CD4-positive, alpha-beta memory T cell (primary cell): ENCODE measurements around the gene TMEM258. TPM values are rescaled to one million over a fixed set of nuclear protein-coding genes. Genes with fewer than 3 reads are reported as not detected.
A peak's percentile ranks its signal among the peaks of the same experiment; 100 is the strongest.

Experiments used
- CTCF ChIA-PET: fragments of 350-600 bp; sonication (Branson Sonifier 250); formaldehyde crosslinking; loops from one replicate; lab custom pipeline; 2021; ENCODE audit warnings: inconsistent platforms; ENCODE audit not compliant: partially characterized antibody; lab: Charles Lee
- POLR2A ChIA-PET: fragments of 350-600 bp; sonication (Branson Sonifier 250); formaldehyde crosslinking; loops from one replicate; lab custom pipeline; 2021; ENCODE audit not compliant: partially characterized antibody; lab: Charles Lee
- DNase-seq, 5 donors: peaks; one replicate each; pipeline versions ENCODE4 v3.0.0 to v3.0.0-alpha.2; 2020 to 2022; ENCODE audit warnings: mixed read lengths in 1 of 5
- H3K27ac ChIP-seq: one replicate; pipeline ENCODE4 v1.7.0; 2013; ENCODE audit warnings: low read depth, low read length
- H3K27me3 ChIP-seq: 2 replicates; pipeline ENCODE4 v1.7.0; 2013; ENCODE audit warnings: mild to moderate bottlenecking, low read length, moderate library complexity; ENCODE audit not compliant: insufficient read depth
- H3K36me3 ChIP-seq: 2 replicates; pipeline ENCODE4 v1.7.0; 2013; ENCODE audit warnings: mild to moderate bottlenecking, low read length, moderate library complexity; ENCODE audit not compliant: insufficient read depth
- H3K4me1 ChIP-seq: 2 replicates; pipeline ENCODE4 v1.7.0; 2013; ENCODE audit warnings: mild to moderate bottlenecking, low read length, moderate library complexity; ENCODE audit not compliant: insufficient read depth
- H3K4me3 ChIP-seq, 2 donors: one replicate each; pipeline ENCODE4 v1.7.0; 2013; ENCODE audit warnings: low read length in 2 of 2, mild to moderate bottlenecking in 1 of 2
- H3K9me3 ChIP-seq, 2 donors: one replicate each; pipeline ENCODE4 v1.7.0; 2013; ENCODE audit warnings: low read length in 2 of 2, control low read depth in 1 of 2; ENCODE audit not compliant: control insufficient read depth in 1 of 2
- H3K27ac Mint-ChIP-seq, 7 donors: one replicate each; pipeline ENCODE4 v1.8.0; 2020 to 2021; ENCODE audit warnings: mixed read lengths in 7 of 7, mild to moderate bottlenecking in 6 of 7, inconsistent platforms in 3 of 7, moderate library complexity in 3 of 7
- H3K27me3 Mint-ChIP-seq, 2 donors: one replicate each; pipeline ENCODE4 v1.8.0; 2020 to 2021; ENCODE audit warnings: mixed read lengths in 2 of 2
- H3K36me3 Mint-ChIP-seq, 2 donors: one replicate each; pipeline ENCODE4 v1.8.0; 2020 to 2021; ENCODE audit warnings: mixed read lengths in 2 of 2, inconsistent platforms in 1 of 2, mild to moderate bottlenecking in 1 of 2
- H3K4me1 Mint-ChIP-seq, 4 donors: one replicate each; pipeline ENCODE4 v1.8.0; 2020 to 2021; ENCODE audit warnings: mixed read lengths in 4 of 4, mild to moderate bottlenecking in 1 of 4
- H3K4me3 Mint-ChIP-seq, 8 donors: one replicate each; pipeline ENCODE4 v1.8.0; 2020 to 2021; ENCODE audit warnings: mixed read lengths in 8 of 8, mild to moderate bottlenecking in 7 of 8, moderate library complexity in 6 of 8, inconsistent platforms in 3 of 8
- H3K9me3 Mint-ChIP-seq, 8 donors: one replicate each; pipeline ENCODE4 v1.8.0; 2020 to 2021; ENCODE audit warnings: mixed read lengths in 8 of 8, mild to moderate bottlenecking in 5 of 8, inconsistent platforms in 3 of 8, moderate library complexity in 1 of 8
- intact Hi-C: fragments of 100-400 bp; cut with micrococcal nuclease; formaldehyde crosslinking; loops from one replicate; pipeline ENCODE4 v1.15.1; 2023
- polyA plus RNA-seq, 2 donors: library from polyadenylated mRNA; unstranded; fragments of 300-500 nt; fragmentation: Illumina TruSeq; gene quantifications; one replicate each; pipeline ENCODE4 v1.2.3, GENCODE V29; 2021
- total RNA-seq, 2 experiments: library from RNA; stranded (reverse); gene quantifications; one replicate each; pipeline ENCODE4 v1.2.3, GENCODE V29; 2021

TMEM258 gene
- total and polyA plus RNA-seq, 4 experiments from 2014 or later, result 113 to 276 (median 152) TPM

GRCh38 chr11:61830237-61831105 lies 38.1 kb upstream of the TMEM258 start:
- Histone ChIP-seq H3K36me3 (no peaks in the 10 kb centered on the region), H3K27me3 (peaks cover 3% of the 10 kb centered on the region), H3K4me3 (no peak overlapping the region), H3K27ac (no peak overlapping the region), H3K9me3 (no peaks in the 10 kb centered on the region), H3K4me1 (peaks cover 39% of the 10 kb centered on the region)
- peaks cover 13 to 20% of the 10 kb centered on the region in 2 donors for H3K27me3 Mint-ChIP-seq
- H3K36me3 Mint-ChIP-seq, result no peaks in the 10 kb centered on the region
- ChIA-PET CTCF (interaction anchor here (0.8 to 1.0 kb wide), 2 partner anchors 68 to 277 kb away, joined by 3 to 4 read pairs; no protein-coding TSS in a partner anchor), POLR2A (interaction anchor here (2.8 kb wide), 1 partner anchor 15 kb away, joined by 19 read pairs; the partner anchor contains the start of gene FADS1)
- H3K4me1 Mint-ChIP-seq, result peaks cover 16 to 49% (median 31%) of the 10 kb centered on the region in 4 donors
- H3K9me3 Mint-ChIP-seq, result no peaks in the 10 kb centered on the region
- DNase-seq, result no peak
- H3K4me3 Mint-ChIP-seq, result peak overlapping the region in 4 of 8 donors; percentile 7 to 76 (median 16)
- H3K27ac Mint-ChIP-seq, result peak overlapping the region in 2 of 7 donors; percentile 19 to 59
- intact Hi-C loops, result no loop called here

GRCh38 chr11:61829806-61830205 lies 37.4 kb upstream of the TMEM258 start:
- Mint-ChIP-seq H3K4me3 (peak overlapping the region in 4 of 8 donors; percentile 42 to 89 (median 74)), H3K9me3 (no peaks in the 10 kb centered on the region), H3K27ac (peak overlapping the region in 1 of 7 donors; percentile 85), H3K4me1 (peaks cover 14 to 44% (median 28%) of the 10 kb centered on the region in 4 donors), H3K36me3 (no peaks in the 10 kb centered on the region), H3K27me3 (peaks cover 13 to 20% of the 10 kb centered on the region in 2 donors)
- DNase-seq, result no peak
- H3K27ac ChIP-seq, result no peak overlapping the region
- POLR2A ChIA-PET, result interaction anchor here (2.8 kb wide), 1 partner anchor 14 kb away, joined by 19 read pairs; the partner anchor contains the start of gene FADS1
- H3K27me3 ChIP-seq, result peaks cover 3% of the 10 kb centered on the region
- intact Hi-C loops, result no loop called here
- no peak overlapping the region for H3K4me3 ChIP-seq
- CTCF ChIA-PET, result interaction anchor here (1.4 kb wide), 1 partner anchor 14 kb away, joined by 8 read pairs; the partner anchor contains the start of gene FADS1
- H3K36me3 ChIP-seq, result no peaks in the 10 kb centered on the region
- H3K9me3 ChIP-seq, result no peaks in the 10 kb centered on the region
- peaks cover 34% of the 10 kb centered on the region for H3K4me1 ChIP-seq

GRCh38 chr11:61828629-61829407 lies 36.4 kb upstream of the TMEM258 start:
- no peak overlapping the region for H3K27ac ChIP-seq
- no peaks in the 10 kb centered on the region for H3K9me3 Mint-ChIP-seq

GRCh38 chr11:61828379-61828628 lies 35.9 kb upstream of the TMEM258 start:
- Mint-ChIP-seq H3K4me1 (peaks cover 4 to 29% (median 16%) of the 10 kb centered on the region in 4 donors), H3K27me3 (peaks cover 13 to 22% of the 10 kb centered on the region in 2 donors), H3K9me3 (no peaks in the 10 kb centered on the region), H3K4me3 (peak overlapping the region; percentile 80 to 89 (median 85)), H3K27ac (peak overlapping the region in 4 of 7 donors; percentile 46 to 93 (median 58)), H3K36me3 (no peaks in the 10 kb centered on the region)
- ChIA-PET POLR2A (interaction anchor here (1.1 to 2.8 kb wide), 3 partner anchors 12 to 36 kb away, joined by 3 to 19 read pairs (median 3); partner anchors contain the start of genes FADS1, FEN1 and TMEM258), CTCF (interaction anchor here (1.0 to 2.2 kb wide), 6 partner anchors 8 to 254 kb away, joined by 3 to 9 read pairs (median 4); partner anchors contain the start of gene FADS1)
- intact Hi-C loops, result no loop called here
- DNase-seq, result no peak
- Histone ChIP-seq H3K27me3 (peaks cover 3% of the 10 kb centered on the region), H3K4me3 (peak overlapping the region; percentile 23 to 49), H3K9me3 (no peaks in the 10 kb centered on the region), H3K4me1 (peaks cover 20% of the 10 kb centered on the region), H3K27ac (peak overlapping the region; percentile 18), H3K36me3 (no peaks in the 10 kb centered on the region)

More at GRCh38 chr11:61828629-61829407, 36.4 kb upstream of the TMEM258 start:
- Histone ChIP-seq H3K36me3 (no peaks in the 10 kb centered on the region), H3K4me3 (peak overlapping the region; percentile 23 to 49), H3K27me3 (peaks cover 3% of the 10 kb centered on the region), H3K9me3 (no peaks in the 10 kb centered on the region), H3K4me1 (peaks cover 24% of the 10 kb centered on the region)
- no peaks in the 10 kb centered on the region for H3K36me3 Mint-ChIP-seq
- peak; percentile 8 to 47 (median 26) for DNase-seq
- peak overlapping the region in 4 of 7 donors; percentile 12 to 77 (median 47) for H3K27ac Mint-ChIP-seq
- intact Hi-C loops, result no loop called here
- H3K27me3 Mint-ChIP-seq, result peaks cover 13 to 22% of the 10 kb centered on the region in 2 donors
- CTCF ChIA-PET, result interaction anchor here (1.0 to 2.0 kb wide), 5 partner anchors 8 to 253 kb away, joined by 3 to 9 read pairs (median 3); partner anchors contain the start of gene FADS1
- H3K4me1 Mint-ChIP-seq, result peaks cover 6 to 34% (median 20%) of the 10 kb centered on the region in 4 donors
- POLR2A ChIA-PET, result interaction anchor here (1.1 to 2.8 kb wide), 3 partner anchors 13 to 36 kb away, joined by 3 to 19 read pairs (median 3); partner anchors contain the start of genes FADS1, FEN1 and TMEM258
- peak overlapping the region; percentile 80 to 89 (median 85) for H3K4me3 Mint-ChIP-seq

DNA sequence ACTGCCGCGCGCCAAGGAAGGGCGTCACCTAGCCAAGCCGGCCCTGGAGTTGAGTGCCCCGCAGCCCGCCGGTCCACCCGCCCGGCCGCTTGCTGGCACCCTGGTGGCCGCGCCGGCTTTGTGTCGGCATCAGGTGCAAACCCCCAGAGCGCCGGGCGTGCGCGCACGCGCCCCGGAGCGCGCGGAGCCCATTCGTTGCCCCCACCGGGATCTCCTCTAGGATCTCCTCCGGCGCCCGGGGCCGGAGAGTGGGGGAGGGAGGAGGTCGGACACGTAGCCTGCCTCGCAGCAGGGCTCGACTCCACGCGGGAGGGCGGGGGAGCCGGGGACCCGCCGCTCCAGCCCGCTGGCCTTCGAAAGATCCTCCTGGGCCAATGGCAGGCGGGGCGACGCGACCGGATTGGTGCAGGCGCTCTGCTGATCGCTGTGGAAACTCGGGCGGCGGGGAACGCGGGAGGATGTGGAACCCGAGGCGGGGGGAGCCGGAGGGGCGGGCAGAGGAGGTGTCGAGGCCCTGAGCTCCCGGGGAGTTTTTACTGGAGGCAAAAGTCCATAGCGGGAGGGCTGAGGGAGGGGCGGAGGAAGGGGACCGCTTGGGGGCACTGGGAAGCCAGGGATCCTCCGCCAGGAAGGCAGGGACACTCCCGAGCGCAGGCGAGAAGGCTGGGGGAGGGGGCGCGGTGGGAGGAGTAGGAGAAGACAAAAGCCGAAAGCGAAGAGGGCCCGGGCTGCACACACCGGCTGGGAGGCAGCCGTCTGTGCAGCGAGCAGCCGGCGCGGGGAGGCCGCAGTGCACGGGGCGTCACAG lies 35.4 kb upstream of the TMEM258 start, which contains the start of gene FADS2:
TSS of gene FADS2 (plus strand) at position 730 of the 808 bp plus-strand sequence. CDS start 91 bp downstream, outside the sequence.
- H3K4me3 ChIP-seq, result peak within 1 kb of the TSS; percentile 23 to 49
- H3K9me3 ChIP-seq, result no peaks in the 10 kb centered on the region
- Mint-ChIP-seq H3K9me3 (no peaks in the 10 kb centered on the region), H3K4me3 (peak within 1 kb of the TSS; percentile 80 to 89 (median 85)), H3K27ac (peak within 1 kb of the TSS in 6 of 7 donors; percentile 46 to 93 (median 58)), H3K4me1 (peaks cover 4 to 28% (median 16%) of the 10 kb centered on the region in 4 donors), H3K36me3 (no peaks in the 10 kb centered on the region), H3K27me3 (peaks cover 13 to 22% of the 10 kb centered on the region in 2 donors)
- H3K27ac ChIP-seq, result peak within 1 kb of the TSS; percentile 18
- ChIA-PET CTCF (interaction anchor here (1.3 to 2.2 kb wide), 3 partner anchors 13 to 42 kb away, joined by 3 to 9 read pairs (median 6); no protein-coding TSS in a partner anchor), POLR2A (interaction anchor here (1.2 to 2.8 kb wide), 2 partner anchors 12 to 35 kb away, joined by 3 to 19 read pairs; partner anchors contain the start of genes FADS1, FEN1 and TMEM258)
- DNase-seq, result peak; percentile 46 to 85 (median 67)
- intact Hi-C loops, result no loop called here
- H3K4me1 ChIP-seq, result peaks cover 20% of the 10 kb centered on the region
- H3K36me3 ChIP-seq, result no peaks in the 10 kb centered on the region
- H3K27me3 ChIP-seq, result peaks cover 3% of the 10 kb centered on the region
